K562 (cell line): ENCODE measurements around the gene ZNF629. TPM values are rescaled to one million over a fixed set of nuclear protein-coding genes. Genes with fewer than 3 reads are reported as not detected.

Experiments
- ATAC-seq: fragments of 200-7000 bp; cut with Tn5 transposase; 3 replicates; pipeline ENCODE4 v1.9.1; 2020; ENCODE audit warnings: moderate library complexity
- BruUV-seq: library from RNA; stranded (reverse); fragments of 400-500 nt; replicated peaks from 2 replicates; lab custom pipeline; 2021; lab: Mats Ljungman, UMichigan
- CTCF ChIA-PET: fragments of 300-600 bp; formaldehyde crosslinking; extraction: SDS; loops from one replicate; lab custom pipeline; 2021; ENCODE audit warnings: low intra/inter-chr PET ratio; lab: Yijun Ruan, JAX
- POLR2A ChIA-PET: fragments of 300-600, 350-650 bp; sonication (Branson Sonifier 250); formaldehyde crosslinking; extraction: SDS; loops from one replicate; lab custom pipeline; 2021; ENCODE audit warnings: antibody characterized with exemption, inconsistent platforms; lab: Yijun Ruan, JAX
- DNase-seq, 4 experiments: peaks; one replicate each; pipeline versions ENCODE4 v3.0.0 to v3.0.0-alpha.2; 2011 to 2018; ENCODE audit warnings: low spot score in 3 of 4, mixed read lengths in 3 of 4; ENCODE audit errors: extremely low read depth in 1 of 4
- FAIRE-seq: peaks from 2 replicates; lab custom pipeline; 2011; peaks lifted over from hg19 to GRCh38; lab: Jason Lieb, UNC
- H2AFZ ChIP-seq: 2 replicates; pipeline ENCODE4 v1.6.0; 2011; ENCODE audit warnings: low read depth, low read length, control low read depth, inconsistent platforms
- H3K27ac ChIP-seq: fragments of 200-600 bp; 3 replicates; pipeline ENCODE4 v1.8.0; 2011; ENCODE audit warnings: low read depth, mild to moderate bottlenecking, control low read depth, inconsistent platforms, low read length, moderate library complexity, mixed read lengths; ENCODE audit errors: extremely low read depth
- H3K27me3 ChIP-seq, 2 experiments: fragments of 300-600 bp in 1 of 2; 2 replicates in 1 of 2; 3 replicates in 1 of 2; pipeline versions ENCODE4 v1.6.0 to v1.8.0; 2011; ENCODE audit warnings: inconsistent platforms in 2 of 2, low read length in 2 of 2, mild to moderate bottlenecking in 1 of 2, mixed read lengths in 1 of 2, moderate library complexity in 1 of 2; ENCODE audit not compliant: control insufficient read depth in 2 of 2, insufficient read depth in 2 of 2
- H3K36me3 ChIP-seq: fragments of 300-600 bp; 3 replicates; pipeline ENCODE4 v1.8.0; 2011; ENCODE audit warnings: mild to moderate bottlenecking, low read length, inconsistent platforms; ENCODE audit not compliant: control insufficient read depth, insufficient read depth
- H3K4me1 ChIP-seq, 2 experiments: fragments of 200-600 bp in 1 of 2; replicated peaks in 1 of 2; 2 replicates in 1 of 2; 3 replicates in 1 of 2; pipeline versions ENCODE4 v1.5.1 to v1.8.0; 2011; ENCODE audit warnings: inconsistent platforms in 2 of 2, low read length in 2 of 2, mild to moderate bottlenecking in 1 of 2, mixed read lengths in 1 of 2, moderate library complexity in 1 of 2; ENCODE audit not compliant: control insufficient read depth in 2 of 2, insufficient read depth in 2 of 2
- H3K4me2 ChIP-seq: 2 replicates; pipeline ENCODE4 v1.6.1; 2011; ENCODE audit warnings: low read length, control low read depth, inconsistent platforms, mixed read lengths; ENCODE audit not compliant: insufficient read depth
- H3K4me3 ChIP-seq: fragments of 200-600 bp; sonication (generic), shearing (Covaris generic); 2 replicates; pipeline ENCODE4 v1.5.1; 2016; ENCODE audit warnings: control low read depth, inconsistent platforms
- H3K79me2 ChIP-seq: fragments of 200-600 bp; 3 replicates; pipeline ENCODE4 v1.8.0; 2011; ENCODE audit warnings: low read length, inconsistent platforms; ENCODE audit not compliant: control insufficient read depth, insufficient read depth
- H3K9ac ChIP-seq, 2 experiments: 2 replicates each; pipeline versions ENCODE4 v1.6.0 to v1.6.1; 2011; ENCODE audit warnings: low read depth in 2 of 2, low read length in 2 of 2, control low read depth in 1 of 2, inconsistent platforms in 1 of 2, mild to moderate bottlenecking in 1 of 2, mixed read lengths in 1 of 2; ENCODE audit not compliant: insufficient read depth in 1 of 2
- H3K9me1 ChIP-seq: one replicate; pipeline ENCODE4 v1.6.0; 2011; ENCODE audit warnings: inconsistent platforms, mild to moderate bottlenecking, low read length, moderate library complexity; ENCODE audit not compliant: control insufficient read depth, insufficient read depth
- H3K9me3 ChIP-seq: replicated peaks from 2 replicates; pipeline ENCODE4 v1.5.1; 2011; ENCODE audit warnings: low read depth, low read length, inconsistent platforms; ENCODE audit not compliant: control insufficient read depth, insufficient read depth
- H4K20me1 ChIP-seq: replicated peaks from 2 replicates; pipeline ENCODE4 v1.6.1; 2011; ENCODE audit warnings: low read length, inconsistent platforms, mixed read lengths; ENCODE audit not compliant: control insufficient read depth, insufficient read depth
- FIP1L1 ChIP-seq: fragments of 200-400 bp; formaldehyde crosslinking; IDR thresholded peaks from 2 replicates; pipeline ENCODE4 v1.6.1; 2018; ENCODE audit warnings: mild to moderate bottlenecking, low read depth, low read length; ENCODE audit not compliant: poor library complexity, severe bottlenecking
- GATAD2A ChIP-seq: fragments of 450-650 bp; IDR thresholded peaks from 2 replicates; pipeline ENCODE4 v1.6.1; 2017
- GTF2F1 ChIP-seq: IDR thresholded peaks from 2 replicates; pipeline ENCODE4 v1.6.1; 2011; ENCODE audit warnings: low read depth, low read length, improper control_type of control experiment
- KLF1 ChIP-seq: fragments of 450-650 bp; IDR thresholded peaks from 2 replicates; pipeline ENCODE4 v1.6.1; 2016; ENCODE audit warnings: missing genetic modification characterization, missing compliant biosample characterization
- MEIS2 ChIP-seq: fragments of 450-650 bp; IDR thresholded peaks from 2 replicates; pipeline ENCODE4 v1.6.1; 2014; ENCODE audit warnings: mild to moderate bottlenecking; ENCODE audit not compliant: partially characterized antibody
- MYNN ChIP-seq, 2 experiments: sonication (generic); formaldehyde crosslinking in 1 of 2; IDR thresholded peaks; 2 replicates each; pipeline versions ENCODE4 v1.5.0 to v1.6.1; 2016 to 2020; ENCODE audit warnings: antibody characterized with exemption in 1 of 2, missing genetic modification reagents in 1 of 2
- STAT5A ChIP-seq: IDR thresholded peaks from 2 replicates; pipeline ENCODE4 v1.6.1; 2012; ENCODE audit warnings: low read length, inconsistent platforms, borderline replicate concordance
- ZNF232 ChIP-seq: sonication (generic); formaldehyde crosslinking; IDR thresholded peaks from 2 replicates; pipeline ENCODE4 v1.8.0; 2022; ENCODE audit warnings: mild to moderate bottlenecking, missing genetic modification reagents
- WGBS: fragments of 100-300 bp; shearing (Covaris generic); methylation state at CpG from one replicate; pipeline ENCODE4 v1.1.6; 2016; ENCODE audit warnings: low coverage, mixed read lengths; ENCODE audit not compliant: insufficient coverage; ENCODE audit errors: missing lambda C conversion rate; 5-methylcytosine and 5-hydroxymethylcytosine counted together
- in situ Hi-C: fragments of 300-500 bp; cut with MboI; formaldehyde crosslinking; loops from 4 replicates; pipeline ENCODE4 v1.15.0; 2018; ENCODE audit warnings: inconsistent platforms, mixed read lengths
- intact Hi-C: fragments of 100-400 bp; cut with micrococcal nuclease; formaldehyde crosslinking; loops from 2 replicates; pipeline ENCODE4 v1.14.2; 2022
- polyA plus RNA-seq, 8 experiments: library from polyadenylated mRNA; depleted of rRNA in 4 of 8; stranded (reverse) in 5 of 8; unstranded in 3 of 8; fragments of >200 nt; fragmentation: Nextera tagmentation in 2 of 8; fragmentation: Illumina TruSeq in 1 of 8; extraction: Ambion mirVana in 2 of 8; extraction: Trizol in 1 of 8; gene quantifications; 2 replicates each; pipeline versions ENCODE4 v1.2.1 to v1.2.3, GENCODE V29; 2011 to 2014; ENCODE audit warnings: inconsistent platforms in 1 of 8, missing spikeins in 1 of 8
- total RNA-seq, 7 experiments: library from RNA; depleted of rRNA in 6 of 7; stranded (reverse); fragments of >200 nt in 6 of 7; fragmentation: Illumina TruSeq in 2 of 7; extraction: Trizol in 2 of 7; gene quantifications; 2 replicates each; pipeline versions ENCODE4 v1.2.1 to v1.2.3, GENCODE V29; 2011 to 2021; ENCODE audit warnings: low replicate concordance in 1 of 7
- TF ChIP-seq, protein P1 (sequence below): fragments of 200-400 bp; formaldehyde crosslinking; IDR thresholded peaks from 2 replicates; pipeline ENCODE4 v1.6.1; 2017; ENCODE audit warnings: mild to moderate bottlenecking, low read depth, low read length, moderate library complexity
- TF ChIP-seq, protein P2 (sequence below): sonication (generic); formaldehyde crosslinking; IDR thresholded peaks from 2 replicates; pipeline ENCODE4 v1.8.1; 2022; ENCODE audit warnings: missing genetic modification reagents
- TF ChIP-seq, protein P3 (sequence below), 2 experiments: IDR thresholded peaks in 1 of 2; conservative IDR thresholded peaks in 1 of 2; 2 replicates each; pipeline ENCODE4 v1.6.1; 2016; ENCODE audit warnings: low read depth in 2 of 2, mild to moderate bottlenecking in 1 of 2, missing compliant biosample characterization in 1 of 2, missing genetic modification characterization in 1 of 2, moderate library complexity in 1 of 2

Gene ZNF629
- total and polyA plus RNA-seq, 9 of the 15 experiments (the other 6 are each of a cell fraction or from before 2014, with no cell fraction given): 0.44 to 18.8 (median 7.4) TPM

DNA sequence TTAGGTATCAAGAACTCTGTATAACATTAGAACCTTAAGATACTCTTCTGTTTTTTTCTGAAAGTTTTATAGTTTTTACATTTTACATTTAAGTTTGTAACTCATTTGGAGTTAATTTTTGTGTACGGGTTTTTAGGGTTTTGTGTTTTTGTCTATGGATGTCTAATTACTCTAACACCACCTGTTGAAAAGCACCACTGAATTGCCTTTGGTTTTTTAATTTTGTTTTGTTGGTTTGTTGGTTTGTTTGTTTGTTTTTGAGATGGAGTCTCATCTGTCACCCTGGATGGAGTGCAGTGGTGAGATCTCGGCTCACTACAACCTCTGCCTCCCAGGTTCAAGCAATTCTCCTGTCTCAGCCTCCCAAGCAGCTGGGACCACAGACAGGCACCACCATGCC lies 29.8 kb upstream of the ZNF629 start:
- H4K20me1 ChIP-seq: no peaks in the 10 kb centered on the region
- CTCF ChIA-PET: no interaction called here
- DNase-seq (no peak), ATAC-seq (no peak), FAIRE-seq (no peak)
- in situ Hi-C loops (no loop called here), intact Hi-C loops (loop anchor here (10.0 kb wide), 1 partner anchor 162 kb away; the partner anchor contains the start of genes FBRS and PRR14)
- no TSS peak for BruUV-seq
- H2AFZ ChIP-seq: no peak overlapping the region
- no peaks in the 10 kb centered on the region for H3K79me2 ChIP-seq
- no peaks in the 10 kb centered on the region for H3K36me3 ChIP-seq
- no peak overlapping the region for H3K9ac ChIP-seq
- no peaks in the 10 kb centered on the region for H3K27me3 ChIP-seq
- H3K4me1 ChIP-seq: peaks cover 10 to 19% of the 10 kb centered on the region in 2 experiments; a peak in 4 of 5 replicates
- H3K27ac ChIP-seq: no peak overlapping the region
- WGBS: 23% methylated on average over 2 of the region's 2 CpGs
- POLR2A ChIA-PET: interaction anchor here (0.8 to 3.5 kb wide), 4 partner anchors 11 to 40 kb away, joined by 3 to 13 read pairs (median 4); no protein-coding TSS in a partner anchor
- no peaks in the 10 kb centered on the region for H3K9me1 ChIP-seq
- H3K4me3 ChIP-seq: no peak overlapping the region
- H3K9me3 ChIP-seq: no peaks in the 10 kb centered on the region
- no peak overlapping the region for H3K4me2 ChIP-seq
- TF ChIP-seq MEIS2: no peak
- TF ChIP-seq, protein P1, sequence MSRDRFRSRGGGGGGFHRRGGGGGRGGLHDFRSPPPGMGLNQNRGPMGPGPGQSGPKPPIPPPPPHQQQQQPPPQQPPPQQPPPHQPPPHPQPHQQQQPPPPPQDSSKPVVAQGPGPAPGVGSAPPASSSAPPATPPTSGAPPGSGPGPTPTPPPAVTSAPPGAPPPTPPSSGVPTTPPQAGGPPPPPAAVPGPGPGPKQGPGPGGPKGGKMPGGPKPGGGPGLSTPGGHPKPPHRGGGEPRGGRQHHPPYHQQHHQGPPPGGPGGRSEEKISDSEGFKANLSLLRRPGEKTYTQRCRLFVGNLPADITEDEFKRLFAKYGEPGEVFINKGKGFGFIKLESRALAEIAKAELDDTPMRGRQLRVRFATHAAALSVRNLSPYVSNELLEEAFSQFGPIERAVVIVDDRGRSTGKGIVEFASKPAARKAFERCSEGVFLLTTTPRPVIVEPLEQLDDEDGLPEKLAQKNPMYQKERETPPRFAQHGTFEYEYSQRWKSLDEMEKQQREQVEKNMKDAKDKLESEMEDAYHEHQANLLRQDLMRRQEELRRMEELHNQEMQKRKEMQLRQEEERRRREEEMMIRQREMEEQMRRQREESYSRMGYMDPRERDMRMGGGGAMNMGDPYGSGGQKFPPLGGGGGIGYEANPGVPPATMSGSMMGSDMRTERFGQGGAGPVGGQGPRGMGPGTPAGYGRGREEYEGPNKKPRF: no peak
- no peak for TF ChIP-seq KLF1 (tag)
- TF ChIP-seq, protein P2, sequence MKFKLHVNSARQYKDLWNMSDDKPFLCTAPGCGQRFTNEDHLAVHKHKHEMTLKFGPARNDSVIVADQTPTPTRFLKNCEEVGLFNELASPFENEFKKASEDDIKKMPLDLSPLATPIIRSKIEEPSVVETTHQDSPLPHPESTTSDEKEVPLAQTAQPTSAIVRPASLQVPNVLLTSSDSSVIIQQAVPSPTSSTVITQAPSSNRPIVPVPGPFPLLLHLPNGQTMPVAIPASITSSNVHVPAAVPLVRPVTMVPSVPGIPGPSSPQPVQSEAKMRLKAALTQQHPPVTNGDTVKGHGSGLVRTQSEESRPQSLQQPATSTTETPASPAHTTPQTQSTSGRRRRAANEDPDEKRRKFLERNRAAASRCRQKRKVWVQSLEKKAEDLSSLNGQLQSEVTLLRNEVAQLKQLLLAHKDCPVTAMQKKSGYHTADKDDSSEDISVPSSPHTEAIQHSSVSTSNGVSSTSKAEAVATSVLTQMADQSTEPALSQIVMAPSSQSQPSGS (CRISPR knock-in tag): no peak
- TF ChIP-seq, protein P3, sequence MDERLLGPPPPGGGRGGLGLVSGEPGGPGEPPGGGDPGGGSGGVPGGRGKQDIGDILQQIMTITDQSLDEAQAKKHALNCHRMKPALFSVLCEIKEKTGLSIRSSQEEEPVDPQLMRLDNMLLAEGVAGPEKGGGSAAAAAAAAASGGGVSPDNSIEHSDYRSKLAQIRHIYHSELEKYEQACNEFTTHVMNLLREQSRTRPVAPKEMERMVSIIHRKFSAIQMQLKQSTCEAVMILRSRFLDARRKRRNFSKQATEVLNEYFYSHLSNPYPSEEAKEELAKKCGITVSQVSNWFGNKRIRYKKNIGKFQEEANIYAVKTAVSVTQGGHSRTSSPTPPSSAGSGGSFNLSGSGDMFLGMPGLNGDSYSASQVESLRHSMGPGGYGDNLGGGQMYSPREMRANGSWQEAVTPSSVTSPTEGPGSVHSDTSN (CRISPR knock-in tag; IDR thresholded peaks at IDR 0.05; ENCODE audit: low read depth): no peak
- TF ChIP-seq, protein P3 (tag; conservative IDR thresholded peaks at IDR 0.05; ENCODE audit: low read depth): no peak
- TF ChIP-seq ZNF232 (CRISPR knock-in tag): no peak
- TF ChIP-seq MYNN (IDR thresholded peaks at IDR 0.05): no peak
- no peak for TF ChIP-seq MYNN (CRISPR knock-in tag; IDR thresholded peaks at IDR 0.05)
- no peak for TF ChIP-seq GTF2F1
- TF ChIP-seq FIP1L1: no peak
- no peak for TF ChIP-seq GATAD2A
- no peak for TF ChIP-seq STAT5A
